IMR-90 (cell line): ENCODE measurements around the gene TEX11. TPM values are rescaled to one million over a fixed set of nuclear protein-coding genes. Genes with fewer than 3 reads are reported as not detected.
"Not testable (repeated sequence)": the region's sequence is repeated elsewhere in the genome, so short reads cannot be mapped to it uniquely, and the experiment has no call there.

ENCODE experiments used
- ATAC-seq: fragments of 200-7000 bp; cut with Tn5 transposase; 2 replicates; pipeline ENCODE4 v1.9.1; 2020; ENCODE audit warnings: low read depth, mild to moderate bottlenecking, moderate library complexity
- BruUV-seq: library from RNA; stranded (reverse); fragments of 400-500 nt; replicated peaks from 2 replicates; lab custom pipeline; 2021; lab: Mats Ljungman, UMichigan
- CTCF ChIA-PET: fragments of 300-600 bp; formaldehyde crosslinking; extraction: SDS; loops from one replicate; lab custom pipeline; 2021; ENCODE audit warnings: antibody characterized with exemption; lab: Yijun Ruan, JAX
- POLR2A ChIA-PET: fragments of 300-600 bp; sonication (Branson Sonifier 250); formaldehyde crosslinking; loops from one replicate; lab custom pipeline; 2022; ENCODE audit warnings: antibody characterized with exemption; ENCODE audit not compliant: unreplicated experiment; lab: Charles Lee
- DNase-seq: peaks from one replicate; pipeline ENCODE4 v3.0.0; 2013
- H2AFZ ChIP-seq: replicated peaks from 2 replicates; pipeline ENCODE3; 2013; ENCODE audit warnings: low read length, mild to moderate bottlenecking; ENCODE audit not compliant: poor library complexity
- H2AK5ac ChIP-seq: 2 replicates; pipeline ENCODE4 v1.6.1; 2013; ENCODE audit warnings: low read depth, low read length, inconsistent platforms
- H2AK9ac ChIP-seq: replicated peaks from 2 replicates; pipeline ENCODE3; 2013; ENCODE audit warnings: mild to moderate bottlenecking, low read depth, low read length, moderate library complexity; ENCODE audit not compliant: poor library complexity
- H2BK120ac ChIP-seq: 2 replicates; pipeline ENCODE4 v1.6.1; 2013; ENCODE audit warnings: low read depth, low read length, inconsistent platforms
- H2BK15ac ChIP-seq: 3 replicates; pipeline ENCODE4 v1.6.1; 2013; ENCODE audit warnings: low read depth, low read length, inconsistent platforms
- H2BK20ac ChIP-seq: 2 replicates; pipeline ENCODE4 v1.6.1; 2013; ENCODE audit warnings: low read depth, mild to moderate bottlenecking, inconsistent platforms, low read length, moderate library complexity
- H2BK5ac ChIP-seq: 2 replicates; pipeline ENCODE4 v1.6.1; 2013; ENCODE audit warnings: mild to moderate bottlenecking, low read depth, low read length, inconsistent platforms; ENCODE audit not compliant: poor library complexity, severe bottlenecking
- H3K14ac ChIP-seq: replicated peaks from 2 replicates; pipeline ENCODE4 v1.6.1; 2013; ENCODE audit warnings: low read depth, low read length, inconsistent platforms
- H3K18ac ChIP-seq: 2 replicates; pipeline ENCODE4 v1.6.1; 2013; ENCODE audit warnings: low read depth, low read length, control low read depth
- H3K23ac ChIP-seq: 2 replicates; pipeline ENCODE4 v1.6.1; 2013; ENCODE audit warnings: low read depth, low read length, inconsistent platforms
- H3K27ac ChIP-seq: 2 replicates; pipeline ENCODE4 v1.5.1; 2013; ENCODE audit warnings: mild to moderate bottlenecking, control low read depth, low read length; ENCODE audit not compliant: insufficient read depth
- H3K27me3 ChIP-seq: 2 replicates; pipeline ENCODE4 v1.6.1; 2013; ENCODE audit warnings: low read length; ENCODE audit not compliant: control insufficient read depth, insufficient read depth
- H3K36me3 ChIP-seq: 2 replicates; pipeline ENCODE4 v1.6.1; 2013; ENCODE audit warnings: low read length, mixed read lengths; ENCODE audit not compliant: control insufficient read depth, insufficient read depth
- H3K4ac ChIP-seq: 2 replicates; pipeline ENCODE4 v1.6.1; 2013; ENCODE audit warnings: low read depth, low read length, inconsistent platforms
- H3K4me1 ChIP-seq: 2 replicates; pipeline ENCODE4 v1.6.1; 2013; ENCODE audit warnings: low read length, mixed read lengths; ENCODE audit not compliant: control insufficient read depth, insufficient read depth
- H3K4me2 ChIP-seq: 2 replicates; pipeline ENCODE4 v1.6.1; 2013; ENCODE audit warnings: low read depth, mild to moderate bottlenecking, control low read depth, low read length, moderate library complexity
- H3K4me3 ChIP-seq: 2 replicates; pipeline ENCODE4 v1.5.1; 2013; ENCODE audit warnings: low read depth, mild to moderate bottlenecking, control low read depth, low read length, moderate library complexity; ENCODE audit not compliant: insufficient read depth
- H3K56ac ChIP-seq: 2 replicates; pipeline ENCODE4 v1.6.1; 2013; ENCODE audit warnings: low read length, inconsistent platforms; ENCODE audit not compliant: insufficient read depth; ENCODE audit errors: extremely low read depth
- H3K79me1 ChIP-seq, 2 experiments: 2 replicates each; pipeline ENCODE4 v1.6.1; 2013; ENCODE audit warnings: low read length in 2 of 2, inconsistent platforms in 1 of 2, low read depth in 1 of 2
- H3K9ac ChIP-seq: 2 replicates; pipeline ENCODE4 v1.6.1; 2013; ENCODE audit warnings: low read depth, low read length, control low read depth
- H3K9me1 ChIP-seq: 2 replicates; pipeline ENCODE4 v1.6.1; 2013; ENCODE audit warnings: low read length, inconsistent platforms; ENCODE audit not compliant: insufficient read depth
- H3K9me3 ChIP-seq: 2 replicates; pipeline ENCODE4 v1.6.1; 2013; ENCODE audit warnings: low read length; ENCODE audit not compliant: control insufficient read depth, insufficient read depth
- H4K20me1 ChIP-seq: 2 replicates; pipeline ENCODE4 v1.6.1; 2013; ENCODE audit warnings: low read length, inconsistent platforms; ENCODE audit not compliant: insufficient read depth
- H4K5ac ChIP-seq: 2 replicates; pipeline ENCODE4 v1.6.1; 2013; ENCODE audit warnings: mild to moderate bottlenecking, low read depth, low read length, control low read depth
- H4K8ac ChIP-seq, 2 experiments: 2 replicates each; pipeline ENCODE4 v1.6.1; 2013; ENCODE audit warnings: low read depth in 2 of 2, low read length in 2 of 2, control low read depth in 1 of 2, inconsistent platforms in 1 of 2
- H4K91ac ChIP-seq: 2 replicates; pipeline ENCODE4 v1.6.1; 2013; ENCODE audit warnings: low read depth, low read length, inconsistent platforms; ENCODE audit not compliant: insufficient read depth
- FOS ChIP-seq: fragments of 150-350 bp; IDR thresholded peaks from 2 replicates; pipeline ENCODE4 v1.6.1; 2016; ENCODE audit warnings: low read depth, low read length
- WGBS, 2 experiments: methylation state at CpG; one replicate each; pipeline versions ENCODE4 v1.1.5 to v1.1.7; 2013; ENCODE audit warnings: missing lambda C conversion rate in 2 of 2; ENCODE audit not compliant: insufficient read length in 1 of 2; ENCODE audit errors: extremely low coverage in 2 of 2; 5-methylcytosine and 5-hydroxymethylcytosine counted together
- dilution Hi-C: fragments of 300-500 bp; cut with HindIII; formaldehyde crosslinking; loops from one replicate; pipeline ENCODE4 v1.14.3; 2018; ENCODE audit warnings: low sequenced_read_pairs; ENCODE audit not compliant: unreplicated experiment
- in situ Hi-C: fragments of 300-500 bp; cut with MboI; formaldehyde crosslinking; loops from 3 replicates; pipeline ENCODE4 v1.14.3; 2019; ENCODE audit warnings: low sequenced_read_pairs, inconsistent platforms, mixed read lengths
- intact Hi-C: fragments of 100-400 bp; cut with micrococcal nuclease; formaldehyde crosslinking; loops from 2 replicates; pipeline ENCODE4 v1.10.0; 2022
- polyA plus RNA-seq, 3 experiments: library from polyadenylated mRNA; depleted of rRNA; stranded (reverse); fragments of >200 nt; gene quantifications; 2 replicates each; pipeline ENCODE4 v1.2.3, GENCODE V29; 2012; ENCODE audit warnings: low replicate concordance in 1 of 3
- total RNA-seq: library from RNA; depleted of rRNA; stranded (reverse); fragments of >200 nt; gene quantifications from 2 replicates; pipeline ENCODE4 v1.2.3, GENCODE V29; 2012

The TEX11 gene
- total and polyA plus RNA-seq, 2 of the 4 experiments (the other 2 are of a cell fraction), result not detected

- no peak overlapping the region for H3K9ac ChIP-seq
- POLR2A ChIA-PET, result no interaction called here
- BruUV-seq, result no TSS peak
- no peak overlapping the region for H2BK5ac ChIP-seq
- in situ Hi-C loops, result no loop called here
- H3K4me1 ChIP-seq, result no peaks in the 10 kb centered on the region
- H3K23ac ChIP-seq, result no peak overlapping the region
- 37% methylated on average over 3 of the region's 8 CpGs; no CpG with 5 or more reads in 1 of the 2 experiments for WGBS, 2 experiments
- no peak overlapping the region for H2BK120ac ChIP-seq
- dilution Hi-C loops, result no loop called here
- ATAC-seq (no peak), DNase-seq (no peak)
- no peak overlapping the region for H2BK20ac ChIP-seq
- no peak overlapping the region for H3K4me2 ChIP-seq
- CTCF ChIA-PET, result no interaction called here
- no peaks in the 10 kb centered on the region for H3K9me1 ChIP-seq
- no peaks in the 10 kb centered on the region for H4K20me1 ChIP-seq
- no peaks in the 10 kb centered on the region for H3K79me1 ChIP-seq
- no peak overlapping the region for H3K18ac ChIP-seq
- H3K36me3 ChIP-seq, result no peaks in the 10 kb centered on the region
- intact Hi-C loops, result no loop called here
- H4K8ac ChIP-seq, result no peak overlapping the region
- H3K9me3 ChIP-seq, result no peaks in the 10 kb centered on the region
- no peak overlapping the region for H4K91ac ChIP-seq
- H3K27me3 ChIP-seq, result peaks cover 8% of the 10 kb centered on the region
- H2BK15ac ChIP-seq, result no peak overlapping the region
- no peak overlapping the region for H2AK5ac ChIP-seq
- H3K4ac ChIP-seq, result no peak overlapping the region
- no peak for TF ChIP-seq FOS
- no peak overlapping the region for H3K56ac ChIP-seq
- no peak overlapping the region for H2AFZ ChIP-seq
- H3K14ac ChIP-seq, result no peak overlapping the region
- H4K5ac ChIP-seq, result no peak overlapping the region
- H3K4me3 ChIP-seq, result no peak overlapping the region
- no peak overlapping the region for H2AK9ac ChIP-seq
- H3K27ac ChIP-seq, result no peak overlapping the region
Observed at GRCh38 chrX:70525733-70526132, 382.8 kb downstream of the TEX11 start.

- H3K27me3 ChIP-seq, H2BK15ac ChIP-seq, H4K8ac ChIP-seq, H3K36me3 ChIP-seq, H2BK120ac ChIP-seq, DNase-seq, H3K56ac ChIP-seq, H3K79me1 ChIP-seq, H3K4me2 ChIP-seq, CTCF ChIA-PET, H3K4ac ChIP-seq, H3K4me1 ChIP-seq, H3K9me1 ChIP-seq, in situ Hi-C loops, H3K23ac ChIP-seq, H3K18ac ChIP-seq, H2BK5ac ChIP-seq, H2AK9ac ChIP-seq, H3K14ac ChIP-seq, H2BK20ac ChIP-seq, H4K20me1 ChIP-seq, H3K4me3 ChIP-seq, H3K9me3 ChIP-seq, H2AFZ ChIP-seq, H3K27ac ChIP-seq, ATAC-seq, POLR2A ChIA-PET, BruUV-seq, intact Hi-C loops, H4K91ac ChIP-seq, H3K9ac ChIP-seq, H4K5ac ChIP-seq, H2AK5ac ChIP-seq, dilution Hi-C loops: not testable (repeated sequence)
- WGBS, 2 experiments, result no CpG with 5 or more reads among the region's 1 CpG
Observed at GRCh38 chrX:70515692-70516091, 392.8 kb downstream of the TEX11 start.
